NCI-H146 treated with DMSO at 0.1 percent for 48 hours (cell line): ENCODE data around the gene PGAM2.

Source experiments
- DNase-seq: peaks from one replicate; lab custom pipeline; 2025; ENCODE audit not compliant: unreplicated experiment; lab: John Stamatoyannopoulos, UW

The PGAM2 gene

DNA sequence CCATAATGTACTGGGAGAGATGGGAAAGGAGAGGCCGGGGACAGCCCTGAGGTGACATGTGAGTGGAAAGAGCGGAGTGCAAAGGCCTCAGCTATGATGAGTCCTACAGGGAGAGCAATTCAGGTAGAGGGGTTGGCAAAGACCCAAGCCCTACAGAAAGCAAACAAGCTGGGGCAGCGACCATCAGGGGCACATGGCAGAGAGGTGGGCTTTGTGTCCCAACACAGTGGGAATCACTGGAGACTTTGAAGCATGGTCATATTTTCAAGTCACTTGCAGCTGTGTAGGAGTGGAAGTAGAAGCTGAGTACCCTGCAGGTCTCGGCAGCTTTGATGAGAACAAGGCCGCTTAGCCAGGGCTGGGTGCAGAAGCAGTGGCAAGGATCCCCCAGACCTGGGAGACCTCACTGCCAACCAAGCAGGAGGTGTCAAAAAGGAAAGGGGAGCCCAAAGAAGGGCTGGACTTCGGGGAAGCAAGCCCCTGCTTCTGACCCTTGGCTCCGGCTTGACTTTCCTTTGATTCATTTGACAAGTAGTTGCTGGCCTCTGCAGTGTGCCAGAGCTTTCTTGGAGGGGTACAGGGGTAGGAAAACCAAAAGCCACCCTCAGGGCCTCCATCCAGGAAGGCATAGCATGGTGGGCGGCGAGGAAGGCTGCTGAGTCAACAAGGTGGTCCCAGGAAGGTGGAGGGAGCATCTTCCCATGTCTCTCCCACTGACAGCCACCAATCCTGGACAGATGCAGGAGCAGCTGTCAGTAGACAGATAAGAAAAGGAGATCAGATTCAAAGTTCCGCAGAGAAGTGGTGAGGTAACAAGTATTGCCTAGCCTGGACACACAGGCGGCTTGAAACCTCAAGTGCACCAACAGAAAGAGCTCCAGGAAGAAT is 1.9 kb upstream of the PGAM2 start:
- DNase-seq = no peak

DNA sequence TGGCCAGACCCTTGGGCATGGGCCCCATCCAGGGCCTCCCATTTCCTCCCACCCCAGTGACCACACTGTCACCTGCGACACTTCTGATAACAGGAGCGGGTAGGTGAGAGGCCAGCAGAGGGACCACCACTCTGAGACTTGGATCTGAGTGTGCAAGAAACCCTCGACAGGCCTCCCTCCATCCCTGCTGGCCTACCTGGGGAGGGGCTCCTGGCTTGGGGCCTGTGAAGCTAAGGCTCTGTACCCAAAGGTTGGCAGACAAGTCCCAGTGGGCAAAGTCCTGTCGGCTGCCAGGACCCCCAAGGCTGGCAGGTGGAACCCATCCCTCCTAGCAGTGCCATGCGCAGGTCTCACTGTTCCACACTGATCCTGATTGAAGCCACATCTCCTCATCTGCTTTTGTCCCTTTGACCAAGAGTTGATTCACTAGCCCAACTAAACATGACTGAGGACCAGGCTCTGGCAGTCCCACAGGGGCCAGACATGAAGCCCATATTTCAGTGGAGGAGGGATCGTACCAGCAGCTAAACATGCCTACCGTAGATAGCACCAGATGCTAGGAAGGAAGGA is 1.2 kb upstream of the PGAM2 start:
- no peak for DNase-seq

DNA sequence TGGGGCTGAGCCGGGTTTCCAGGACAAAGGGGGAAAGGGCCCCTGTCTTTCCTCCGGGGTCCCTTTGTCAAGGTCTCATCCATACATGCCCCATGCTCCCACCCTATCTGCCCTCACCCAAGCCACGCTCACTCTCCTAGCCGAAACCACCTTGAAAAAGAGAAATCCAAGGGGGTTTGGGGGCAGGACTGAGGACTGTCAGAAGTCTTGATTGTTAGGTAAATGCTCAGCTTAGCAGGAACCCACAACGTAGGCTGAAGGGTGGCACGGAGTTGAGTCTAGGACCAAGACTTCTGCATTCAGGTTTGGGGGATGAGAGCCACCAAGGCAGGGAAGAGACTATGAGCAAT is 719 bp upstream of the PGAM2 start:
- no peak for DNase-seq

DNA sequence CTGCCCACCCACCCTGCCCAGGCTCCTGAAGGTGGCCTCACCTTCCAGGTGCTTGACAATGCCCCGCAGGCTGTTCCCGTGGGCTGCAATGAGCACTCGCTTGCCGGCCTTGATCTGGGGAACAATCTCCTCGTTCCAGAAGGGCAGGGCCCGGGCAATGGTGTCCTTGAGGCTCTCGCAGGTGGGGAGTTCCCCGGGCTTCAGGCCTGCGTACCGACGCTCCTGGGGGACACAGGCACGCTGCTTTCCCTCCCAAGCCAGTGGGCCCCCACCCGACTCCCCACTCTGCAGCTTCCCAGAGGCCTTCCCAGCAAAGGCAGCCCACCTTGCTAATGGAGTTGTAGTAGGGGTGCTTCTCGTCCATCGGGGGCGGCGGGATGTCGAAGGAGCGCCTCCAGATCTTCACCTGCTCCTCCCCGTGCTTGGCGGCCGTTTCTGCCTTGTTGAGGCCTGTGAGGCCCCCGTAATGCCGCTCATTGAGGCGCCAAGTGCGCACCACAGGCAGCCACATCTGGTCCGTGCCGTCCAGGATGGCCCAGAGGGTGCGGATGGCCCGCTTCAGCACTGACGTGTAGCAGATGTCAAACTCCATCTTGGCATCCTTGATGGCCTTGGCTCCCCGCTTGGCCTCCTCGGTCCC is 456 bp downstream of the PGAM2 start:
- DNase-seq = no peak

DNA sequence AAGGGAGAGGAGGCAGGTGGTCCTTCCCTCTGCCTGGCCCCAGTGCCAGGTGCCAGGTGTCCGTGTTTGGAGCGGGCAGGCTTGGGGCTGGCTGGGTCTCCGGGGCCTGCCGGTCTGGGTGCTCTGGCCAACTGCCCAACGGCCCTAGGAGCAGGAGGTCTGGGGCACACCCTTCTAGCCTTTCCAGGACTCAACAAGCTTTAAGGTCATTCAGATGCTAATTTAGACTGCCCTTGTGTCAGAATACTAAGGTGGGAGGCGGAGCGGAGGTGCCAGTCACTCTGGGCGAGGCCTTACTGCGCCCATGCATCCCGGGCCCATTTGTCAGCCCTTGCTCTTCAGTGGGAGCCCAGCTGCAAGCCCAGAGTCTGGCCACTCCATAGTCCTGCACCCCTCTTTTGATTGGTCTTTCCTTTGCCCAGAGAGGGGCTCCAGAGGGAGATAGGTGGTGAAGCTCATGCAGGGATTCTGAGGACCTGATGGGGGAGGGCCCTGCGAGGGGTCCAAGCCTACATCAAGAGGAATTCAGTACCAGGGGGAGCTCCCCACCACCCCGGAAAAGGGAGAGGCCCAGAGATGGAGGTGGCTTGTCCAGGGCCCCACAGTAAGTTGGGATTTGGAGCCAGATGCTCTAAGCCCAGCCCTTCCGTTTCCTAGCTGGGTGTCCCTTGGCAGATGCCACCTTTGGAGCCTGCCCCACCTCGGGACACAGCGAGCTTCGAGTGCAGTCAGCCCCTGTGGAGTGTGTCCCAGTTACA is 1.3 kb downstream of the PGAM2 start:
- no peak for DNase-seq

DNA sequence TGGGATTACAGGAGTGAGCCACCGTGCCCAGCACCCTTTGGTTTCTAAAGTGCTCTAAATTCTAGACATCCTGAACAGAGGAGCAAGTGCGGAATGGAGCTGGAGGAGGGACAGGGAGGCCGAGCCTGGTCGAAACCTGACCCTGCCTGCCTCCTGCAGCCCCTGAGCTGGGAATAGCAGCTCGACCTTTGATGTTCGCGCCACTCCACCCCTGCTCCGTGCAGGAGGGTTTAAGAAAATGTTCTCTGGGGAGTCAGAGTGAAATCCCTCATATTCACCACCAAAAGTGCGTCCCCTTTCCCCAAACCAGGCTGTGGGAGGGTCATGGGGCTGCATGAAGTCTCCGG is 1.8 kb downstream of the PGAM2 start:
- DNase-seq = no peak

DNA sequence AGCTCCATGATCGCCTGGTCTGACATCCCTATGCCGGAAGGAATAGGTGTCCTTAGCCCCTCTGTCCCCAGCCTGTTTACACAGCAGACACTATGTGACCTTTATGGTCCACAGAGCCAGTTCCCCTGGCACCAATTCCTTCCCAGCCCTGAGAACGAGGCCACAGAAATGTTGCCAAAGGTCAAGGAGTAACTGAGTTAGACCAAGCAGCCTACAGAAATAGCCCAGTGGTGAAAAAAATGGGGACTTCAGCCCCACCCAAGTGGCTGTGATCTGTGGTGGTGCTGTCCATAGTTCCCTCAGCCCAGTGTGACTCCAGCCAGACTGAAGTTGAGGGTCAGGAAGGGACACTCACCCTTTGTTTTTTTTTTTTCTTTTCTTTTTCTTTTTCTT is 2.5 kb downstream of the PGAM2 start:
- DNase-seq = no peak

DNA sequence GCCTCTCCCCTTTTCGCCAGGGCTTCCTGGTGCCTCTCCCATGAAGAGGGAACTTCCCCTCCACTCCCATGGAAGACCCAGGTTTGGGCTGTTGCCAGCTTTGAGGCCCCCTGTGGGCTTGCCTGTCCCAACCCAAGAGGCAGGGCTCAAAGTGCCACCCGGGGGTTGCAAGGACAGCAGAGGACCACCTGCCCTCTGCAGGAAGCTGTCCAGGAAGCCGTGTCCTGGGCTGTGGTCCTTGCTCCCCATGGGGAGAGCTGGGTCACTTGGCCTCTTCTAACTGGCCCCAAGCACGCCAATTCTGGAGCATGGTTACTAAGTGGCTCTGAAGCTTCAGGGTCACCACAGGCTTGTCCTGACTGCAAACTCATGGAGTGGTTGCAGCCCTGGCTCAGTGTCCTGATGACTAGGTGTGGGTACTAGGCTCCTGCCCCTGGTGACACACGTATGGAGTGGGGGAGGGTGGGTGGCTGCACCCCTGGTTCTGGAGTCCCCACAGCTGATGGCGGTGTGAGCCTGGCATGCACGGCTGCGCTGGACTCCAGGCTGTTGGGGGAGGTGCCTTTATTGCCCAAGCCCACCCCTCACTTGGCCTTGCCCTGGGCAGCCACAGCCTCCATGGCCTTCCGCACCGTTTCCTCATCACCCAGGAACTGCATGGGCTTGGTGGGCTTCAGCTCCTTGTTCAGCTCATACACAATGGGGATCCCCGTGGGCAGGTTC is 3.0 kb downstream of the PGAM2 start:
- DNase-seq = no peak

DNA sequence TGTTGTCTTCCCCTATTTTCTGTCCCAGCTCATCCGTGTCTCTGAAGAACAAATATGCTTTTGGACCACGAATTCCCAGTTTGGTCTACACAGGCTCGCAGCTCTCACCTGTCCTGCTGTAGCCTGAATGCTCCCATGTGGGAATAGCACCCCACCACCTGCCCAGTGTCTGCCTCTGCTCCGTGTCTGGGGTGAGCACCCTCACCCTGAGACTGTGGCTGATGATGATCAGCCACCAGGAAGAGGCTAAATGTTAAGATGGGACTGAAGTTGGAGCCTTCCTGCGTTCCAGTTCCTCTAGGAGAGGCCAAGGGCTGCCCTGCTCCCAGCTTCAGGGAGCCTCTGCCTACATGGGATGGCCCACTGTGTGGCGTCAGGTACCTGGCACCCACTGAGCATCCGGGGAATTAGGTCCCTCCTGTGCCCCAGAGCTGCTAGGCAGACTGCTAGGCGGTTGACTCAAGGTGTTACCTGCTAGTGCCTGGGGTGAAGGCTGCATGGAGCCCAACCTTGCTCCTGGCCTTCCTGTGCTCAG is 3.7 kb downstream of the PGAM2 start:
- DNase-seq = no peak

DNA sequence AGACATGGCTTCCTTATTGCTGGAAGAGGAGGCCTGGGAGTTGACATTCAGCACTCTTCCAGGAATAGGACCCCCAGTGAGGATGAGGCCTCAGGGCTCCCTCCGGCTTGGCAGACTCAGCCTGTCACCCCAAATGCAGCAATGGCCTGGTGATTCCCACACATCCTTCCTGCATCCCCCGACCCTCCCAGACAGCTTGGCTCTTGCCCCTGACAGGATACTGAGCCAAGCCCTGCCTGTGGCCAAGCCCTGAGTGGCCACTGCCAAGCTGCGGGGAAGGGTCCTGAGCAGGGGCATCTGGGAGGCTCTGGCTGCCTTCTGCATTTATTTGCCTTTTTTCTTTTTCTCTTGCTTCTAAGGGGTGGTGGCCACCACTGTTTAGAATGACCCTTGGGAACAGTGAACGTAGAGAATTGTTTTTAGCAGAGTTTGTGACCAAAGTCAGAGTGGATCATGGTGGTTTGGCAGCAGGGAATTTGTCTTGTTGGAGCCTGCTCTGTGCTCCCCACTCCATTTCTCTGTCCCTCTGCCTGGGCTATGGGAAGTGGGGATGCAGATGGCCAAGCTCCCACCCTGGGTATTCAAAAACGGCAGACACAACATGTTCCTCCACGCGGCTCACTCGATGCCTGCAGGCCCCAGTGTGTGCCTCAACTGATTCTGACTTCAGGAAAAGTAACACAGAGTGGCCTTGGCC is 4.3 kb downstream of the PGAM2 start:
- no peak for DNase-seq

DNA sequence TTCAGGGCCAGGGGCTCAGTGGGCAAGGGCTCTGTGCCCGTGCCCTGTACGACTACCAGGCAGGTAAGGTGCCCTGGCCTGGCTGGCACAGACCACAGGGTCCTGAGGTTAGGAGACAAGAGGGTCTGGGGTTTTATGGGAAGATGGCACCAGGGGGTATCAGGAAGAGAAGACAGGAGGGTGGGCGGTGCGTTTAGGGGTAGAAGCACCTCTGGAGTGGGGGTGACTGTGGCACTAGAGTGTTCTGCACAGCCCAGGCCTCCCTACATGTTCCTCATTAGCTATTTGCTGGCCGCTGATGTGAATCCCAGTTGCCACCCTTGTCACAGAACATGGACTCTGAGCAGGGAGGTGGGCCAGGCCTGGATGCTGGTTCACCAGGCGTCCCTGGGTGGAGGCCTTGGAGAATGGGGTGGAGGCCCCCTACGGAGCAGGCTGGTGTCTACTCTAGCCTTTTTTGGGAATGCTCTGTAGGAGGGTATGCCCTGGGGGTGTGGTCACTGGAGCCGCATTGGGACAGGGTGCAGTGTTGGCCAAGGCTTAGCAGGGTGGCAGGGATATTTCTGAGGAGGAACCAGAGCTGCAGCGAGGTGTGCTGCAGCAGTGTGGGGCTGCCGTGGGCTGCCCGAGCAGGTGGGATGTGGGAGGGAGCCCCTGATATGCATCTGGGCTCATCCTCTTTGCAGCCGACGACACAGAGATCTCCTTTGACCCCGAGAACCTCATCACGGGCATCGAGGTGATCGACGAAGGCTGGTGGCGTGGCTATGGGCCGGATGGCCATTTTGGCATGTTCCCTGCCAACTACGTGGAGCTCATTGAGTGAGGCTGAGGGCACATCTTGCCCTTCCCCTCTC is 5.0 kb downstream of the PGAM2 start:
- no peak for DNase-seq

DNA sequence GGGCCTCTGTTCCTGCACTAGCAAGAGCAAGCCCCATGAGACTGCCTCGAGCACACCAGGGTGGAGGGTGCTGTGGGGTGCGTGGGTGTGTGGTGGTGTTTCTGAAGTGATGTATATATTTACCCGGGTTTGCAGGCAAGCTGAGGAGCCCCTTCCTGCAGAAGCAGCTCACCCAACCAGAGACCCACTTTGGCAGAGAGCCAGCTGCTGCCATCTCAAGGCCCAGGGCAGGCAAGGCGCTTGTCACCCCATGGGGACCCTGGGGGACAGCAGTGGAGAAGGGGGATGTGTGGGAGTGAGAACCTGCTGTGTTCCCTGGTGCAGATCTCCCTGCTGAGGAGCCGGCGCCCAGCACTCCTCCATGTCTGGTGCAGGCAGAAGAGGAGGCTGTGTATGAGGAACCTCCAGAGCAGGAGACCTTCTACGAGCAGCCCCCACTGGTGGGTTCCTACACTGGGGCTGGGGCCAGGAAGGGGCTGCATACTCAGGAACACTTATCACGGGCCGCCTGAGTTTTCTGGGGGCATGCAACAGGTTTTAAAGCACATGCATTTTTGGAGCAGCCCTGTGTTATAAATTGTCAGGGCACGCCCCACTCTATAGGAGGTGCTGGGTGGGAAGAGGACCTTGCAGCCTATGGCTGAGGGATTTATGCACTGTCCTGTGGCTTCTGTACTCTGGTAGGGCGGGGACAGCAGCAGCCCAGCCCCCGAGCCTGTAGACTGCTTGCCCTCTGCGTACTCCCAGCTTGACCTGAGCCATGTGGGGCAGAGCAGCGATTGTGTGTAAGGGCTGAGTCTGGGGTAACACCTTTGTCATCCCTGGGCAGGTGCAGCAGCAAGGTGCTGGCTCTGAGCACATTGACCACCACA is 5.9 kb downstream of the PGAM2 start:
- DNase-seq = no peak

DNA sequence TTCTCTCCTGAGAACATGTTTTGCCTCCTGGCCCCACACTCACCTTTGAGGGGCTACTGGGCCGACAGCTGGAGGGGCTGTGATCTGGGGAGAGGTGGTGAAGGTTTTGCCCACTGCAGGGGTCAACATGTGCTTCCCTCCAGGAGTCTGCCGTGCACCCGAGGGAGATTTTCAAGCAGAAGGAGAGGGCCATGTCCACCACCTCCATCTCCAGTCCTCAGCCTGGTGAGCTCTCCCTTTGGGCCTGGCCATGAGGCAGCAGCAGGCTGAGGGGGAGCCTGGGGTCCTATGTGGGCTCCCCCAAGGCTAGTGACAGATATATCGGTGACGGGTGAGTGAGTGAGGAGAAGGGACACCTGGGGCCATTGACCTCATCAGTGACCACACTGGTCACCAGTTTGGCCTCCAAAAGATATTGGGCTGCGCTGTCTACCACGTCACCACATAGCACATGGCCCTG is 6.6 kb downstream of the PGAM2 start:
- DNase-seq = no peak

DNA sequence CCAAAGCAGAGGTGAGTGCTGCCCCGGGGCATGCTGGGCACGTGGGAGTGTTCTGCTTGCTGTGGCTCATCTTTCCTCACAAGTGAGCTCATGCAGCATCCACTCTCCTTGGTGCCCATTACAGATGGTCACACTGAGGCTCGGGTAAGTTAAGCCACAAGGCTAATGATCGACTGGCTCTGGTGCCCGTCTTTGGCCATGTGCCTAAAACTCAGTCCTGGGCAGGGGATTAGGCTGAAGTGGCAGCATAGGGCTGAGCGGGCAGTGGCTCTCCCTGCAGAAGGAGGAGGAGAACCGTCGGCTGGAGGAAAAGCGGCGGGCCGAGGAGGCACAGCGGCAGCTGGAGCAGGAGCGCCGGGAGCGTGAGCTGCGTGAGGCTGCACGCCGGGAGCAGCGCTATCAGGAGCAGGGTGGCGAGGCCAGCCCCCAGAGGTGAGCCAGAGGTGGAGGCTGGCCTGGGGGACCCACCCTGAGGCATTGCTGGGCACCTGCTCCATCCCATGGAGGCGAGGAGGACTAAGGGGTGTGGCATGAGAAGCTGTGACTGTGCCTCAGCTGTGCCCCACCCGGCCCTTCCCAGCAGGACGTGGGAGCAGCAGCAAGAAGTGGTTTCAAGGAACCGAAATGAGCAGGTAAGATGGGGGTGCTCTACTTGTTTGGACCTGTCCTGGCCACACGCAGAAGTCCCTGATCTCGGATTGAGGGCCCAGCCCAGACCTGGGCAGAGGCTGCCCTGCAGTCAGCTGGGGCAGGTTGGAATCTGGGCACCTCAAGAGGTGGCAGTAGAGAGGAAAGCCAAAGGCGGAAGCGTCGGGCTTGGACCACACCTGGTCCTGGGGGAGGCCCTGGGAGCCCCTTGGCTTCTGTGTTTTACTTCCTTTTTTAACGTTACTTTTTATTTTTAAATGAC is 7.3 kb downstream of the PGAM2 start:
- no peak for DNase-seq

DNA sequence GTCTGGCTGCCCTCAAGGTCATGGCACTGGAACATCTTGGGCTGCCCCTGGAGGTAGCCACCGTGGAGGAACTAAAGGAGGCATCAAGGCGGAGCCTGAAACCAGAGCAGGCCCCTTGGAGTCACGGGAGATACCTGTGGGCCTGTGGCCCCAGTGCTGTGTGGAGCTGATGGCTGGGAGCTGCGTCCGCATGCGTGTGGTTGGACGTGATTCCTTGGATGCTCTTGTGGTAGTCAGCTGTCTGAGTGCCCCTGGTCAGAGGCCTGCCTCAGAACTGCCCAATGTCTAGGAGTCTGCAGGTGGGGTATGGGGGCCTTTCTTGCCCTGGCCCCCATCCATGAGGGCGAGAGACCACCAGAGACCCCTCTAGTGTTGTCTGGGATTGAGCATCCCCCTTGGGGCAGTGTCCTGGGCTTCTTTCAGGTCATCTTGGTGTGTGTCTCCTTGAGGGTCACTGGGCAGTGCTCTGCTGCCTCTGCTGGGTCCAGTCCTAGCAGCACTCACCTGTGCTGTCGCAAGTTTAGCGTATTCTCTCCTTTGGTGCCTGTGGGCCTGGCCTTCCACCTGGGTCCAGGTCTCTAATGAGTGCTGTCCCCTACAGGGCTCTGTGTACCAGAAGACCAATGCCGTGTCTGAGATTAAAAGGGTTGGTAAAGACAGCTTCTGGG is 8.1 kb downstream of the PGAM2 start:
- no peak for DNase-seq

DNA sequence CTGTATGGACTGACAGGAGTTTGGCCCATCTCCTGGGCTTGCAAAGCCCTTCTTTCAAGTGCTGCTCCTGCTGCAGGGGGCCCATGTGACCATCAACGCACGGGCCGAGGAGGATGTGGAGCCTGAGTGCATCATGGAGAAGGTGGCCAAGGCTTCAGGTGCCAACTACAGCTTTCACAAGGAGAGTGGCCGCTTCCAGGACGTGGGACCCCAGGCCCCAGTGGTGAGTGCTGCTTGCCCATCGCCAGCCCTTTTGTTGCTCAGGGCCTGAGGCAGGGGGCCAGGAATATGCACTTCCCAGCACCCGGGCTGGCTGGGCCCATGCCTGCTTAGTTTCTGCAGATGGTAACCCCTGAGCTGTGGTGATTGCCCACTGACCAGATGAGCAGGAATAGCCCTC is 8.7 kb downstream of the PGAM2 start:
- no peak for DNase-seq
